Thyroid gland (tissue), 4 donors: ENCODE results near the gene IRX1.

ENCODE experiments used
- CTCF ChIP-seq, 6 experiments: fragments of 200-600 bp in 3 of 6; fragments of 450-650 bp in 3 of 6; sonication (generic) in 3 of 6; IDR thresholded peaks; one replicate each; pipeline ENCODE4 v1.5.1; 2016 to 2019; ENCODE audit warnings: antibody characterized with exemption in 6 of 6, mild to moderate bottlenecking in 2 of 6, inconsistent platforms in 1 of 6, moderate library complexity in 1 of 6
- POLR2A ChIP-seq, 2 donors: fragments of 450-650 bp; IDR thresholded peaks; one replicate each; pipeline ENCODE4 v1.6.1; 2017; ENCODE audit warnings: antibody characterized with exemption in 2 of 2, mild to moderate bottlenecking in 2 of 2, moderate library complexity in 1 of 2

GRCh38 chr5:3598769-3599211 lies 3.2 kb downstream of the IRX1 start:
- TF ChIP-seq CTCF (IDR thresholded peaks at IDR 0.05) (no peak), POLR2A (IDR thresholded peaks at IDR 0.05) (no peak)
